H1 (cell line): ENCODE results near the gene DNAAF5. TPM values are rescaled to one million over a fixed set of nuclear protein-coding genes. Genes with fewer than 3 reads are reported as not detected.

Source experiments
- CTCF ChIA-PET: fragments of 300-600 bp; sonication (Branson Sonifier 250); formaldehyde crosslinking; loops from one replicate; lab custom pipeline; 2021; ENCODE audit not compliant: partially characterized antibody; lab: Charles Lee
- POLR2A ChIA-PET: fragments of 300-600 bp; sonication (Branson Sonifier 250); formaldehyde crosslinking; loops from one replicate; lab custom pipeline; 2021; ENCODE audit warnings: inconsistent platforms; ENCODE audit not compliant: partially characterized antibody; lab: Charles Lee
- DNase-seq, 2 experiments: peaks; one replicate each; pipeline versions ENCODE4 v3.0.0 to v3.0.0-alpha.2; 2010 to 2022; ENCODE audit warnings: low spot score in 2 of 2, low read depth in 1 of 2, mixed read lengths in 1 of 2
- FAIRE-seq: peaks from 2 replicates; lab custom pipeline; 2011; peaks lifted over from hg19 to GRCh38; lab: Jason Lieb, UNC
- H2AFZ ChIP-seq: 2 replicates; pipeline ENCODE4 v1.8.1; 2012; ENCODE audit warnings: low read length, inconsistent platforms
- H2AK5ac ChIP-seq: 2 replicates; pipeline ENCODE4 v1.6.1; 2013; ENCODE audit warnings: low read depth, low read length
- H2BK120ac ChIP-seq: replicated peaks from 2 replicates; pipeline ENCODE3; 2013; ENCODE audit warnings: low read depth, low read length, inconsistent platforms
- H2BK12ac ChIP-seq: 2 replicates; pipeline ENCODE4 v1.6.1; 2013; ENCODE audit warnings: low read depth, low read length
- H2BK15ac ChIP-seq: 2 replicates; pipeline ENCODE4 v1.6.1; 2013; ENCODE audit warnings: low read length
- H2BK20ac ChIP-seq: 2 replicates; pipeline ENCODE4 v1.6.1; 2013; ENCODE audit warnings: low read length
- H2BK5ac ChIP-seq: 2 replicates; pipeline ENCODE4 v1.6.1; 2013; ENCODE audit warnings: low read depth, low read length
- H3K14ac ChIP-seq: 2 replicates; pipeline ENCODE4 v1.6.1; 2013; ENCODE audit warnings: inconsistent platforms; ENCODE audit not compliant: insufficient read length
- H3K18ac ChIP-seq: 2 replicates; pipeline ENCODE4 v1.6.1; 2013; ENCODE audit warnings: low read length; ENCODE audit errors: extremely low read depth
- H3K23ac ChIP-seq: 2 replicates; pipeline ENCODE4 v1.6.1; 2013; ENCODE audit warnings: inconsistent platforms; ENCODE audit not compliant: insufficient read length
- H3K23me2 ChIP-seq: 2 replicates; pipeline ENCODE4 v1.6.1; 2013; ENCODE audit warnings: low read depth, low read length
- H3K27ac ChIP-seq: 2 replicates; pipeline ENCODE4 v1.6.1; 2011; ENCODE audit warnings: low read depth, low read length, inconsistent platforms
- H3K27me3 ChIP-seq, 4 experiments: replicated peaks in 1 of 4; 1 replicate in 1 of 4; 2 replicates in 3 of 4; pipeline versions ENCODE4 v1.6.1 to v1.8.1; 2011 to 2013; ENCODE audit warnings: low read length in 3 of 4, mild to moderate bottlenecking in 3 of 4, inconsistent platforms in 2 of 4, mixed read lengths in 2 of 4, moderate library complexity in 1 of 4; ENCODE audit not compliant: control insufficient read depth in 3 of 4, insufficient read depth in 3 of 4; ENCODE audit errors: extremely low read depth in 1 of 4
- H3K36me3 ChIP-seq, 4 experiments: 2 replicates each; pipeline versions ENCODE4 v1.6.1 to v1.8.1; 2011 to 2013; ENCODE audit warnings: mild to moderate bottlenecking in 4 of 4, low read length in 3 of 4, moderate library complexity in 2 of 4, control low read depth in 1 of 4, inconsistent platforms in 1 of 4; ENCODE audit not compliant: insufficient read depth in 4 of 4, control insufficient read depth in 2 of 4
- H3K4ac ChIP-seq: replicated peaks from 2 replicates; pipeline ENCODE3; 2013; ENCODE audit warnings: low read length, low read depth, mixed read lengths, inconsistent platforms; ENCODE audit not compliant: insufficient read length
- H3K4me1 ChIP-seq, 4 experiments: replicated peaks in 1 of 4; 1 replicate in 1 of 4; 2 replicates in 3 of 4; pipeline versions ENCODE4 v1.6.1 to v1.8.1; 2011 to 2013; ENCODE audit warnings: low read length in 3 of 4, inconsistent platforms in 2 of 4, mixed read lengths in 1 of 4; ENCODE audit not compliant: insufficient read depth in 4 of 4, control insufficient read depth in 3 of 4
- H3K4me2 ChIP-seq, 2 experiments: 2 replicates each; pipeline versions ENCODE4 v1.6.1 to v1.8.1; 2011 to 2013; ENCODE audit warnings: low read depth in 2 of 2, low read length in 2 of 2, control low read depth in 1 of 2, inconsistent platforms in 1 of 2, mild to moderate bottlenecking in 1 of 2; ENCODE audit not compliant: insufficient read depth in 1 of 2
- H3K4me3 ChIP-seq, 4 experiments: fragments of 200-600, 300-600 bp in 1 of 4; sonication (generic), shearing (Covaris generic), sonication (Bioruptor Twin) in 1 of 4; 2 replicates each; pipeline versions ENCODE4 v1.5.1 to v1.8.1; 2011 to 2016; ENCODE audit warnings: low read length in 4 of 4, low read depth in 3 of 4, control low read depth in 2 of 4, inconsistent platforms in 2 of 4, mild to moderate bottlenecking in 2 of 4, mixed read lengths in 1 of 4, moderate library complexity in 1 of 4; ENCODE audit not compliant: insufficient read depth in 2 of 4; ENCODE audit errors: extremely low read depth in 1 of 4
- H3K56ac ChIP-seq: replicated peaks from 2 replicates; pipeline ENCODE3; 2013; ENCODE audit warnings: low read depth, mild to moderate bottlenecking, mixed read lengths, low read length, inconsistent platforms; ENCODE audit not compliant: insufficient read length
- H3K79me1 ChIP-seq: 2 replicates; pipeline ENCODE4 v1.6.1; 2013; ENCODE audit warnings: low read depth, low read length, control low read depth
- H3K79me2 ChIP-seq, 2 experiments: 2 replicates each; pipeline versions ENCODE4 v1.6.1 to v1.8.1; 2012 to 2013; ENCODE audit warnings: low read length in 2 of 2, mild to moderate bottlenecking in 2 of 2, inconsistent platforms in 1 of 2; ENCODE audit not compliant: insufficient read depth in 2 of 2, control insufficient read depth in 1 of 2
- H3K9ac ChIP-seq, 4 experiments: replicated peaks in 1 of 4; 1 replicate in 1 of 4; 2 replicates in 3 of 4; pipeline versions ENCODE4 v1.6.1 to v1.8.1; 2011 to 2013; ENCODE audit warnings: low read depth in 3 of 4, low read length in 3 of 4, control low read depth in 2 of 4, mild to moderate bottlenecking in 2 of 4, moderate library complexity in 2 of 4, inconsistent platforms in 1 of 4; ENCODE audit errors: extremely low read depth in 1 of 4
- H3K9me3 ChIP-seq, 2 experiments: 2 replicates each; pipeline versions ENCODE4 v1.6.1 to v1.8.1; 2012 to 2013; ENCODE audit warnings: mild to moderate bottlenecking in 2 of 2, moderate library complexity in 2 of 2, control low read depth in 1 of 2, inconsistent platforms in 1 of 2, low read depth in 1 of 2, low read length in 1 of 2, mixed read lengths in 1 of 2; ENCODE audit not compliant: insufficient read depth in 2 of 2
- H4K20me1 ChIP-seq, 2 experiments: replicated peaks in 1 of 2; 2 replicates each; pipeline versions ENCODE3 to v1.8.1; 2011 to 2013; ENCODE audit warnings: inconsistent platforms in 2 of 2, low read length in 2 of 2, mild to moderate bottlenecking in 1 of 2; ENCODE audit not compliant: insufficient read depth in 2 of 2, control insufficient read depth in 1 of 2
- H4K5ac ChIP-seq: 2 replicates; pipeline ENCODE4 v1.6.1; 2013; ENCODE audit warnings: low read length, low read depth, mixed read lengths, inconsistent platforms; ENCODE audit not compliant: insufficient read length
- H4K8ac ChIP-seq: 2 replicates; pipeline ENCODE4 v1.8.0; 2013; ENCODE audit warnings: mild to moderate bottlenecking, moderate library complexity, low read length, inconsistent platforms; ENCODE audit not compliant: insufficient read depth; ENCODE audit errors: extremely low read depth
- H4K91ac ChIP-seq: replicated peaks from 2 replicates; pipeline ENCODE3; 2013; ENCODE audit warnings: low read length, mixed read lengths, inconsistent platforms; ENCODE audit not compliant: insufficient read length
- BRCA1 ChIP-seq: IDR thresholded peaks from 2 replicates; pipeline ENCODE4 v1.6.1; 2012; ENCODE audit warnings: low read depth, low read length, improper control_type of control experiment
- HDAC6 ChIP-seq: IDR thresholded peaks from one replicate; pipeline ENCODE4 v1.7.1; 2012; ENCODE audit warnings: low read depth, mild to moderate bottlenecking, inconsistent platforms, low read length, moderate library complexity
- JUN ChIP-seq: IDR thresholded peaks from 2 replicates; pipeline ENCODE4 v1.6.1; 2011; ENCODE audit warnings: low read depth, mild to moderate bottlenecking, improper control_type of control experiment, low read length
- MAFK ChIP-seq: IDR thresholded peaks from 2 replicates; pipeline ENCODE4 v1.6.1; 2012; ENCODE audit warnings: low read depth, mild to moderate bottlenecking, improper control_type of control experiment, low read length
- PHF8 ChIP-seq: fragments of 200-600 bp; sonication (generic); conservative IDR thresholded peaks from 2 replicates; pipeline ENCODE4 v1.7.1; 2012; ENCODE audit warnings: low read depth, mild to moderate bottlenecking, inconsistent platforms, low read length, moderate library complexity
- RBBP5 ChIP-seq: IDR thresholded peaks from 2 replicates; pipeline ENCODE4 v1.7.1; 2012; ENCODE audit warnings: low read depth, mild to moderate bottlenecking, inconsistent platforms, low read length, moderate library complexity, borderline replicate concordance
- WGBS, 2 experiments: shearing (Covaris generic) in 1 of 2; methylation state at CpG; one replicate each; pipeline versions ENCODE4 v1.1.6 to v1.1.7; 2013 to 2015; ENCODE audit warnings: low lambda C conversion rate in 2 of 2, mixed read lengths in 2 of 2, inconsistent platforms in 1 of 2, low coverage in 1 of 2, missing lambda C conversion rate in 1 of 2; ENCODE audit not compliant: insufficient replicate concordance in 2 of 2, insufficient coverage in 1 of 2, insufficient read length in 1 of 2; ENCODE audit errors: extremely low coverage in 1 of 2, missing lambda C conversion rate in 1 of 2; 5-methylcytosine and 5-hydroxymethylcytosine counted together
- polyA plus RNA-seq, 7 experiments: library from polyadenylated mRNA; depleted of rRNA in 3 of 7; stranded (reverse) in 5 of 7; unstranded in 2 of 7; fragments of >200 nt in 5 of 7; fragments of 200-250 nt in 2 of 7; gene quantifications; 1 replicate in 5 of 7; 2 replicates in 1 of 7; 4 replicates in 1 of 7; pipeline versions ENCODE4 v1.2.1 to v1.2.3, GENCODE V29; 2011 to 2013; ENCODE audit warnings: missing spikeins in 2 of 7, mixed read lengths in 2 of 7
- total RNA-seq: library from RNA; stranded (reverse); fragmentation: NEBNext Ultra II Directional; extraction: Animal tissue kit (Norgen Biotek cat#: 25700); gene quantifications from 2 replicates; pipeline ENCODE4 v1.2.1, GENCODE V29; 2021
- TF ChIP-seq, protein P1 (sequence below): IDR thresholded peaks from 2 replicates; pipeline ENCODE4 v1.6.1; 2012; ENCODE audit warnings: low read length, inconsistent platforms

DNAAF5 gene
- total and polyA plus RNA-seq, 2 of the 8 experiments (the other 6 are each of a cell fraction or from before 2014, with no cell fraction given), result 55.1 to 95.9 TPM

DNA sequence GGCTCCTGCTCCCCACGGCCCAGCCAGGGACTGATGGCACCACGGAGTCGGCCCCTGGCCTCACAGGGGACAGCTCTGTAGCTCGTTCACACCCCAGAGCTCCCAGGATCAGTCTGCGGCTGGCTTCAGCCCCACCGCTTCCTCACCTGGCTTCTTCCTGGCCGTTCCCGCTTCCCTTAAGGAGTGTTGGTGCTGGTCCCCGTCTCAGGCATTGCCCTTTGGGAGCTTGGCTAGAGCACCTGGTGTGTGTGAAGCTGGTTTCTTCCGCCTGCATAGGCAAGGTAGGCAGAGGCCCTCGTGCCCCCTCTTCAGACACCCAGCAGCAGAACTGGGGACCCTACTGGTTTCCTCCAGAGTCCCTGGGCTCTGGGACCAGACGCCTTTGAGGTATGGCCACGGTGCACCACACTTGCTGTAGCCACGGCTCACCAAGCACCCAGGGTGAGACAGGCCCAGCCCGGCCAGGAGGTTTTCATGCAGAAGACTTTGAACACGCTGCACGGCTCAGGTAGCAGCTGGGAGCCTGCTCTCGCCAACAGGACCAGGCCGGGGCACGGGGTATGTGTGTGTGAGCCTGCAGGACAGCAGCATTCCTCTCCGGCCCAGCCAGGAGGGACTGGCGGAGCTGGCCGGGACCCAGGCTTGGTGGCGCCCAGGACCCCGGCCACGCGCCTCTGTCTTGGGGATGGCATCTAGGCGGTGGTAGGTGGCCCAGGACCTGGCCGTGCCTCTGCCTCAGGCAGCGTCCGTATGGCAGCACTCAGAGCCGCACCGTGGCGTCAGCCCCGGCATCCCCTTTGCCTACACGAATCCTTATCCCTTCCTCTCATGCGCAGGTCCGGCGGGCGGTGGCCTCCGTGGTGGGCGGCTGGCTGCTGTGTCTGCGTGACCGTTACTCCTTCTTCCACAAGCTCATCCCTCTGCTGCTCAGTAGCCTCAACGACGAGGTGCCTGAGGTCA is 13.8 kb downstream of the DNAAF5 start:
- POLR2A ChIA-PET, result interaction anchor here (1.0 to 1.3 kb wide), 2 partner anchors 8 to 12 kb away, joined by 4 to 7 read pairs; no protein-coding TSS in a partner anchor
- peak overlapping the region; percentile 1 for H3K56ac ChIP-seq

More for the DNA sequence above, 13.8 kb downstream of the DNAAF5 start:
- Histone ChIP-seq H3K14ac (no peak overlapping the region), H3K4me1 (no peaks in the 10 kb centered on the region), H3K27me3 (no peaks in the 10 kb centered on the region; a peak in 1 of 7 replicates), H3K23me2 (no peaks in the 10 kb centered on the region), H2AK5ac (no peak overlapping the region), H3K79me2 (peaks cover 3 to 41% of the 10 kb centered on the region in 2 experiments), H3K27ac (no peak overlapping the region), H4K5ac (no peak overlapping the region), H2BK20ac (no peak overlapping the region), H2BK5ac (no peak overlapping the region), H3K4ac (no peak overlapping the region), H3K4me2 (no peak overlapping the region), H2BK12ac (no peak overlapping the region), H4K20me1 (peaks cover 0 to 14% of the 10 kb centered on the region in 2 experiments), H4K91ac (no peak overlapping the region), H3K9ac (no peak overlapping the region), H3K36me3 (peaks cover 2 to 12% (median 3%) of the 10 kb centered on the region in 4 experiments; a peak in 6 of 8 replicates), H2BK120ac (no peak overlapping the region), H2AFZ (no peak overlapping the region), H3K18ac (no peak overlapping the region), H3K79me1 (peaks cover 8% of the 10 kb centered on the region), H3K9me3 (peaks cover 1 to 2% of the 10 kb centered on the region in 2 experiments; a peak in 2 of 4 replicates), H2BK15ac (no peak overlapping the region), H3K4me3 (no peak overlapping the region), H3K23ac (no peak overlapping the region), H4K8ac (peak overlapping the region; percentile 51; the same call in 1 of the 2 replicates)
- CTCF ChIA-PET, result interaction anchor here (1.0 to 2.9 kb wide), 4 partner anchors 8 to 29 kb away, joined by 4 to 11 read pairs (median 6); no protein-coding TSS in a partner anchor
- no peak for FAIRE-seq
- TF ChIP-seq JUN (no peak), BRCA1 (no peak), MAFK (no peak), RBBP5 (no peak), HDAC6 (no peak), PHF8 (no peak)
- TF ChIP-seq, protein P1, sequence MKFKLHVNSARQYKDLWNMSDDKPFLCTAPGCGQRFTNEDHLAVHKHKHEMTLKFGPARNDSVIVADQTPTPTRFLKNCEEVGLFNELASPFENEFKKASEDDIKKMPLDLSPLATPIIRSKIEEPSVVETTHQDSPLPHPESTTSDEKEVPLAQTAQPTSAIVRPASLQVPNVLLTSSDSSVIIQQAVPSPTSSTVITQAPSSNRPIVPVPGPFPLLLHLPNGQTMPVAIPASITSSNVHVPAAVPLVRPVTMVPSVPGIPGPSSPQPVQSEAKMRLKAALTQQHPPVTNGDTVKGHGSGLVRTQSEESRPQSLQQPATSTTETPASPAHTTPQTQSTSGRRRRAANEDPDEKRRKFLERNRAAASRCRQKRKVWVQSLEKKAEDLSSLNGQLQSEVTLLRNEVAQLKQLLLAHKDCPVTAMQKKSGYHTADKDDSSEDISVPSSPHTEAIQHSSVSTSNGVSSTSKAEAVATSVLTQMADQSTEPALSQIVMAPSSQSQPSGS, result no peak
- no peak for DNase-seq
- 93% methylated on average over 46 of the region's 46 CpGs; no CpG with 5 or more reads in 1 of the 2 experiments for WGBS, 2 experiments
